NCI-H748 (cell line): ENCODE results near the gene C19orf53.

ENCODE experiments used
- DNase-seq: peaks from one replicate; lab custom pipeline; 2025; ENCODE audit not compliant: unreplicated experiment; lab: John Stamatoyannopoulos, UW

The C19orf53 gene

DNA sequence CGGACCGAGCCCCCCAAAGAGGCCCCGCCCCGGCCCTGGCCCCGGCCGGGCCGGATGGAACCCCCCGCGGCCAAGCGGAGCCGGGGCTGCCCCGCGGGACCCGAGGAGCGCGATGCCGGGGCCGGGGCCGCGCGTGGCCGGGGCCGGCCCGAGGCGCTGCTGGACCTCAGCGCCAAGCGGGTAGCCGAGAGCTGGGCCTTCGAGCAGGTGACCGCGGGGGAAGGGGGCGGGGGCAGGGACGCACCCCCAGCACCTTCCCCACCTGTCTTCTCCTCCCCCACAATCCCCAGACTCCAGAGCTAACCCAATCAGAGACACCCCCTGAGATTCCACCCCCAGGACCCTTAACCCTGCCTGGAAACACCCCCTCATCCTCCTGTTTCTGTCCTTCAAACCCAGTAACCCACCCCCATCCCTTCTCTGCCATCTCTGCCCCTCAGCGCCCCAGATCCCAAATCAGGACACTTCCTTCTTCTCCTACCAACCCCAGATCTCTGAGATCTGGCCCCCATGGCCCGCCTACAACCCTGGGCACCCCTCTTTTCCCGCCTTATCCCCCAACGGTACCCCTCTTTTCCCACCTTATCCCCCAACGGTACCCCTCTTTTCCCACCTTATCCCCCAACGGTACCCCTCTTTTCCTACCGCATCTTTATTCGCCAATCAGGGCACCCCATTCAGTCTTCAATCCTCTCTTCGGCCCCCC lies 21.5 kb downstream of the C19orf53 start:
- peak; percentile 36 for DNase-seq

- peak; percentile 13 for DNase-seq
Measured at GRCh38 chr19:13796301-13797057, 22.2 kb downstream of the C19orf53 start.

GRCh38 chr19:13797058-13797440 lies 22.8 kb downstream of the C19orf53 start:
- no peak for DNase-seq

DNA sequence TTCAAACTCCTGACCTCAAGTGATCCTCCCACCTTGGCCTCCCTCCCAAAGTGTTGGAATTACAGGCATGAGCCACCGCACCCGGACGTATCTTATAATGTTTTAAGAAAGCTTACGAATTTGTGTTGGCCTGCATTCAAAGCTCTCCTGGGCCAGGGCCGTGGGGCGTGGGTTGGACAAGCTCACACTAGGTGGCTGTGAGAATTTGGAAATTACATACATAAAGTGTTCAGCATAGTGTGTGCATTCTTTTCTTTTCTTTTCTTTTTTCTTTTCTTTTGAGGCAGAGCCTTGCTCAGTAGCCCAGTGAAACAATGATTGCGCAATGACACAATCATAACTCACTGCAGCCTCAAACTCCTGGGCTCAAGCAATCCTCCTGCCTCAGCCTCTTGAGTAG lies 23.6 kb downstream of the C19orf53 start:
- no peak for DNase-seq

DNA sequence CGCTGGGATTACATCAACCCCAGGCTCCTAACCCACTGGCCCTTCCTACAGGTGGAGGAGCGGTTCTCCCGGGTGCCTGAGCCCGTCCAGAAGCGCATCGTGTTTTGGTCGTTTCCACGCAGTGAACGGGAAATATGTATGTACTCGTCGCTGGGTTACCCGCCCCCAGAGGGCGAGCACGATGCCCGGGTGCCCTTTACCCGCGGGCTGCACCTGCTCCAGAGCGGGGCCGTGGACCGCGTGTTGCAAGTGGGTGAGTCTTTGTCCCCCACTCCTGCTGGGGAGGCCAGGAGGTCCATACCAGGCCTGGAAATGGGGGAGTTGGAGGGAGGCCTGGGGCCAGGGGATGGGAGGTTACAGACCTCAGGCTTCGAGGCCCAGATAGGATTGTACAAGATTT lies 25.4 kb downstream of the C19orf53 start:
- no peak for DNase-seq

GRCh38 chr19:13803038-13803437 lies 28.8 kb downstream of the C19orf53 start:
- no peak for DNase-seq

- DNase-seq: no peak
Measured at GRCh38 chr19:13804830-13805683, 30.8 kb downstream of the C19orf53 start.

DNA sequence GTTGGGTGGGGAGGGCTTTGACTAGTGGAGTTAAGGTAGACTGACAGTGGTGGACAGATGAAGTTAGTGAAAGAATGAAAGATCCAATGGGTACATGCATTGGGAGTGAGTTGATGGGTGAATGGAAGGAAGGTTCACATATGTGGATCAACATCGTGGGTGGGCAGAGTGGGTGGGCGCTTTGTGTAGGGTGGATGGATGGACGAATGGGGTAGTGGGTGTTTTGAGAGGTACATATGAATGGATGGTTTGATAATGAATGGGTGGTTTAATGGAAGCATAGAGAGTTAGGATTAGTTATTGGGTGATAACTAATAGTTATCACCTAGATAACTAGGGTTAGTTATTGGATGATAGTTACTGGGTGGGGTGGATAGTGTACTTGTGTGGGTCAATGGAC lies 32.5 kb downstream of the C19orf53 start:
- no peak for DNase-seq

- DNase-seq: no peak
Measured at GRCh38 chr19:13807421-13808021, 33.3 kb downstream of the C19orf53 start.

DNA sequence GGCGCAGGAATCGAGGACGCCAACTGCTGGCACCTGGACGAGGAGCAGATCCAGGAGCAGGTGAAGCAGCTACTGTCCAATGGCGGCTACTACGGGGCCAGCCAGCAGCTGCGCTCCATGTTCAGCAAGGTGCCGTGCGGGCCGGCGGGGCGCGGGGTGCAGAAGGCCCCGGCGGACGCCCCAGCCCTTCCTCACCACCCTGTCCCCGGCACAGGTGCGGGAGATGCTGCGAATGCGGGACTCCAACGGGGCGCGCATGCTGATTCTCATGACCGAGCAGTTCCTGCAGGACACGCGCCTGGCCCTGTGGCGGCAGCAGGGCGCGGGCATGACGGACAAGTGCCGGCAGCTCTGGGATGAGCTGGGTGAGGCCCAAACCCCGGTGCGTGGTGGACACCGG lies 34.6 kb downstream of the C19orf53 start:
- no peak for DNase-seq

- no peak for DNase-seq
Measured at GRCh38 chr19:13812544-13812943, 38.3 kb downstream of the C19orf53 start.

DNA sequence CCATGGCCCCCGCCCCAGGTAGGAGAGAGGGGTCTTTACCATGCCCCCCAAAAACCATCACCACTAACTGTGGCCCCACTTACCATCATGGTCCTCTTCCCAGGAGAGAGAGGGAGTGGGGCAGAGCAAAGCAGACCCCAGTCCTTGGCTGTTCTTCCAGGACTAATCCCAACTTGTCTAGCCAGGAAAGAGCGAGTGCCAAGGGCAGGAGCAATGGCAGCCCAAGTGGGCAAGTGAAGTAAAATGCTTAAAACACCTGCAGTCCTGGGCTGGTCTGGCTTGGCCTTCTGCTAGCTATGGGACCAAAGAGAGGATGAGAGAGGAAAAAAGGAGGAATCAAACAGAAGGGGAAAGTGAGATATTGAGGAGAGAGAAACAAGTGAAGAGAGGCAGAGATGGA lies 38.9 kb downstream of the C19orf53 start:
- no peak for DNase-seq

DNA sequence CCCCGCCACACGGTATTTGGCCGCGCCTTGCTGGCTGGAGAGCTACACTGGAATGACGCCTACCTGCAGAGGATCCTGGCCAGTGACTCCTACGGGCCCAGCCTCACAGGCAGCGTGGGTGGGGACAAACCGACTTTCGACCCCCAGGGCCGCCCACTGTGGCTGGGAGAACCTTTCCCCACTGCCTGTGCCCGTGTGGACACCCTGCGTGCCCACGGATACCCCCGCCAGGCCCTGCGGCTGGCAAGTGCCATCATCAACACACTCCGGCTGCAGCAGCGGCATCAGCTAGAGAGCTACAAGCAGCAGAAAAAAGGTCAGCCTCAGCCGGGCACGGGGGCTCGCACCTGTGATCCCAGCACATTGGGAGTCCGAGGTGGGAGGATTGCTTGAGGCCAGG lies 40.3 kb downstream of the C19orf53 start:
- no peak for DNase-seq

DNA sequence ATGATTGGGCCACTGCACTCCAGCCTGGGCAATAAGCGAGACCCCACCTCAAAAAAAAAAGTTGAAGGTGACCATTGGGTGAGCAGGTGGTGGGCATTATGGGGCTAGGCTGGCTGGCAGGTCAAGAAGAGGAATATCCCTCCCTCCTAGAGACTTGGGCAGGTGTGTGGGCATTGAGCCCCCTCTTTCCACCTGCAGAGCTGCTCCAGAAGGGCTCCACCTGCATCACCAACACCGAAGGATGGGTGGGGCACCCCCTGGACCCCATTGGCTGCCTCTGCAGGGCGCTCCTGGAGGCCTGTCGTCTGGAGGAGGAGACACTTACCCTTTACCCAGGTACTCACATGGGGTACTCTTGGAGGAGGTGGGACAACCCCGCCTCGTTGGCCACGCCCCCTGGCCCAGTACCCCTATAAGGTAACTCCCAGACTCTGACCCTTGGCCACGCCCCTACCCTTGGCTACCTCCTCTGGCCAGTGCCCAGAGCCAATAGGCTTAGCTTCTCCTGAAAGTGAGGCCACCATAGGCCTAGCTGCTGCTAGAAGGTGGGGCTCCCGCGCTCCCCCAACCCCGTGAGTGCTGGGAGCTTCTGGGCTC lies 42.9 kb downstream of the C19orf53 start:
- peak; percentile 92 for DNase-seq

- DNase-seq: peak; percentile 98
Measured at GRCh38 chr19:13817615-13818371, 43.5 kb downstream of the C19orf53 start.

GRCh38 chr19:13819238-13819637 lies 45.0 kb downstream of the C19orf53 start:
- DNase-seq: no peak

DNA sequence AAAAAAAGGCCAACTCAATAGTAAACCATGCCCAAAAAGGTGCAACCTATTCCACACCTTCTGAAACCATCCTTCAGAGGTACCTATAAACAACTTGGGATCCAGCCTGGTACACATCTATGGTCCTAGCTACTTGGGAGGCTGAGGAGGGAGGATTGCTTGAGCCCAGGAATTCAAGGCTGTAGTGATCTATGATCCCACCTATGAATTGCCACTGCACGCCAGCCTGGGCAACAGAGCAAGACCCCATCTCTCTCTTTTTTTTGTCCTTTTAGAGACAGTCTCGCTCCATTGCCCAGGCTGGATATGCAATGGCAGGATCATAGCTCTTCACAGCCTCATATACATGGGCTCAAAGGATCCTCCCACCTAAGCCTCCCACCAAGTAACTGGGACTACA lies 47.0 kb downstream of the C19orf53 start:
- DNase-seq: no peak

DNA sequence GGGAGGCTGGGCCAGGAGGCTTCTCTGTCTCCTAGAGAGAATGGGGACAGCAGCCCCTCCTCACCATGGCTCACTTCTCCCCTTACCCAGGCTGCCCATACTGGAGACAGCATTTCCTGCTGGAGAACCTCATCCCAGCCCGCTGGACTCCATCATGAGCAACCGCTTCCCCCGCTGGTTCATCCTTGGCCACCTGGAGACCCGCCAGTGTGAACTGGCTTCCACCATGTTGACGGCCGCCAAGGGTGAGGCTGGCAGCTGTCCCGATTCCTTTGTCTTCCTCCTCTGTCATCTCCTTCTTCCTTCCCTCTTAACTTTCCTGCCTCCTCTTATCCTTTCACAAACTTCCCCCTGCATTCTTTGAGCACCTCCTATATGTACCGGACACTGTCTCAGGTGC lies 49.0 kb downstream of the C19orf53 start:
- DNase-seq: no peak

GRCh38 chr19:13823901-13824300 lies 49.6 kb downstream of the C19orf53 start:
- no peak for DNase-seq

DNA sequence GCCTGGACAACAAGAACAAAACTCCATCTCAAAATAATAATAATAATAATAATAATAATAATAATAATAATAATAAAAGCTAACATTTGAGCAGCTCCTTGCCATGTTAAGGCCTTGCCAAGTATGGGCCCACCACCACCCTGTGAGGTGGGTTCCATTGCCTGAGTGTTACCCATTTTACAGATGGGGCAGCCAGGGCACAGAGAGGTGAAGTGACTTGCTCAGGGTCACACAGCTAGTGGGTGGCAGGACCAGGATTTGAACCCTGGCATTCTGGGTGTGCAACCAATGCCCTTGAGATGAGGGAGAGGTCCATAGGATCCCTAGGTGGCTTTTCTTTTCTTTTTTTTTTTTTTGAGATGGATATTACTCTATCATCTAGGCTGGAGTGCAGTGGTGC lies 50.4 kb downstream of the C19orf53 start:
- DNase-seq: no peak
